G401 (cell line): ENCODE measurements around the gene DDIT4. TPM values are rescaled to one million over a fixed set of nuclear protein-coding genes. Genes with fewer than 3 reads are reported as not detected.

Source experiments
- DNase-seq: peaks from one replicate; pipeline ENCODE4 v3.0.0-alpha.2; 2015; ENCODE audit warnings: low spot score
- in situ Hi-C: cut with HindIII; loops from 2 replicates; pipeline ENCODE4 v1.10.0; 2016; ENCODE audit warnings: low sequenced_read_pairs, mixed read lengths
- total RNA-seq: library from RNA; depleted of rRNA; stranded (reverse); fragments of >200 nt; shearing (Covaris generic); gene quantifications from 2 replicates; pipeline ENCODE4 v1.2.3, GENCODE V29; 2014

DDIT4 gene
- total RNA-seq, 1 experiment from 2014 or later = 192 TPM

DNA sequence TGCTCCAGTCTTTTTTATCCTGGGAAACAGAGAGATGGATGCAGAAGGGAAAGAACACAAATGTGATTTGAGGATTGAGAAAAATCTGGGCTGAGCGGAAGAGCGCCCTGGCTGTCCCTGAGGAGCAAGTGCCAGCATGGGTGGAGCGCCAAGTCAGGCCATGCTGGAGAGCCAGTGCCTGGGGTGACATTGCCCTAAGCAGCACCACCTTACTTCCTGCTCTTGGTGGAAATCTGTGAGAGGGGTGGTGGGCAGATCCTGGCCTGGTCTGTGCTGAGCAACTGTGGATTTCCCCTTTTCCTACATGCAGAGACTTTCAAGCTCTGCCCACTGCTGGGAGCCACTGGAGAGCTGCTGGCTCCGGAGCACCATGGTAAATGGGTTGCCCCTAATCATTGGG lies 36.9 kb downstream of the DDIT4 start:
- in situ Hi-C loops = loop anchor here (5.0 kb wide), 1 partner anchor 33 kb away; no protein-coding TSS in a partner anchor
- DNase-seq = peak; percentile 77

DNA sequence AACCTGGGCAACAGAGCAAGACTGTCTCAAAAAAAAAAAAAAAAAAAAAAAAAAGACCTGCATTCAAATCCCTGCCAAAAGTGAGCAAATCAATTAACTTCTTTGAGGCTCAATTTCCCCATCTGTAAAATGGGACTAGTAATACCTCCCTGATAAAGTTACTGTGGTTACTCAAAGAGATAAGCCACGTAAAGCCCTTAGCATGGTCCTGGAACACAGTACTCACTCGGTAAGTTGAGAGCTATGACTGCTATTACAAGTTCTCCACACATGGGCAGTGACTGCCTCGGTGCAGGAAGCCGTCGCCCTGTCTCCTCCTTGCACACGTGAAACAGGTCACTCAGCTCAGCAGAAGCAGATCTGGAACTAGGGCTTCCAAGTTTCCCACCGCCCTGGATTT lies 37.9 kb downstream of the DDIT4 start:
- in situ Hi-C loops = loop anchor here (5.0 kb wide), 1 partner anchor 34 kb away; no protein-coding TSS in a partner anchor
- no peak for DNase-seq

DNA sequence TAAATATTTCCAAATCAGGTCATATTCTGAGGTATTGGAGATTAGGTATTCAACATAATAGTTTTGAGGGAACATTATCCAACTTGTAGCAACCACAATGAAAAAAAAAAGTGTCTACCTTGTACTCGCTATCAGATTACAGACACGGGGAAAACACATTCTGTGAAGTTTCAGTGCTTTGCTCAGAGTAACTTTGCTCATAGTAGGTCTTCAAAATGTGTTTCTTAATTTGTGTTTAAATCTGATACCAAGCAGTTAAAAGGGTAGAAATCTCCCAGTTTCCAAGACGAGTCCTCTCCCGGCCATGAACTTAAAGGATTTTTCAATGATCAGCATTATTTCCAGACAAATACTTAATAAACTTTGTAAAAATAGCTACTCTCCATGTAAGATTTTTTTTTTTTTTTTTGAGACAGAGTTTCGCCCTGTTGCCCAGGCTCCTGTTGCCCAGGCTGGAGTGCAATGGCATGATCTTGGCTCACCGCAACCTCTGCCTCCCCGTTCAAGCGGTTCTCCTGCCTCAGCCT lies 39.2 kb downstream of the DDIT4 start:
- in situ Hi-C loops = loop anchor here (5.0 kb wide), 1 partner anchor 36 kb away; no protein-coding TSS in a partner anchor
- DNase-seq = no peak

- in situ Hi-C loops = loop anchor here (5.0 kb wide), 1 partner anchor 37 kb away; no protein-coding TSS in a partner anchor
- DNase-seq = no peak
Measured at GRCh38 chr10:72314263-72314662, 40.5 kb downstream of the DDIT4 start.

- in situ Hi-C loops = no loop called here
- peak; percentile 18 for DNase-seq
Measured at GRCh38 chr10:72315054-72315453, 41.3 kb downstream of the DDIT4 start.

- peak; percentile 82 for DNase-seq
- in situ Hi-C loops = no loop called here
Measured at GRCh38 chr10:72315611-72316385, 42.1 kb downstream of the DDIT4 start.

DNA sequence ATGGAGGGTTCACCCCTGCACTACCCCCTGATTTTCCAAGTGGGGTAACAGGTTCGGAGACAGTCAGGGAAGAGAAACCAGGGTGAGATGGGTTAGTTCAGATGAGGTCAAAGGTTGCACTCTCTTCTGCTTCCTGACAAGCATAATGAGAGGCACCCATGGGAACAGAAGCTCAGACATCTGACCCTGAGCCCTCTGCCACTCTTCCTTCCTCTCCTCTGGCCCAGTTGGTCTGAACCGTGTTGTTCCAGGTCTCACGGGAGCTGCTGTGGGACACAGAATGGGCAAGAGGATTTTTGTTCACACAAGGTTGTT lies 42.6 kb downstream of the DDIT4 start:
- in situ Hi-C loops = no loop called here
- no peak for DNase-seq

DNA sequence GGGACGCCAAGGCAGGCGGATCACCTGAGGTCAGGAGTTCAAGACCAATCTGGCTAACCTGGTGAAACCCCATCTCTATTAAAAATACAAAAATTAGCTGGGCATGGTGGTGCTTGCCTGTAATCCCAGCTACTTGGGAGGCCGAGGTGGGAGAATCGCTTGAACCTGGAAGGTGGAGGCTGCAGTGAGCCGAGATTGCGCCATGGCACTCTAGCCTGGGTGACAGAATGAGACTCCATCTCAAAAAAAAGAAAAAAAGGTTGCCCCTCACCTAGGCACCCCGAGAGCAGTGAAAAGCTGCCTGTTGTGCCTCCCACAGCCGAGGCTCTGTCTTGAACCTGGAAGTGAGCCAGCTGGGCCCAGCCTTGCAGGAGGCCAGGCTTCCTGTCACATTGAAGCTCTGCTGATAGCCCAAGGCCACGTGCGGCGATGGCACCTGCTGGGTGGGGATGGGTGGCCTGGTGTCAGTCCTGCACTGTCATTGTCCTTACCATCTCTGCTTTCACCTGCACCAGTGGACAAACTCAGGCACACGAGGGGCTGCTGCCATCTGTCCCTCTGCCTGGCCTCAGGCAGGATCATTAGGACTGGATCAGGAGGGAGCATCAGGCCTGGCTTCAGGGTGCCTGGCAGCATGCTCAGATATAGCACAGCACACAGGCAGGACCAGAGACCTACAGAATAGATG lies 43.2 kb downstream of the DDIT4 start:
- peak; percentile 54 for DNase-seq
- in situ Hi-C loops = no loop called here

DNA sequence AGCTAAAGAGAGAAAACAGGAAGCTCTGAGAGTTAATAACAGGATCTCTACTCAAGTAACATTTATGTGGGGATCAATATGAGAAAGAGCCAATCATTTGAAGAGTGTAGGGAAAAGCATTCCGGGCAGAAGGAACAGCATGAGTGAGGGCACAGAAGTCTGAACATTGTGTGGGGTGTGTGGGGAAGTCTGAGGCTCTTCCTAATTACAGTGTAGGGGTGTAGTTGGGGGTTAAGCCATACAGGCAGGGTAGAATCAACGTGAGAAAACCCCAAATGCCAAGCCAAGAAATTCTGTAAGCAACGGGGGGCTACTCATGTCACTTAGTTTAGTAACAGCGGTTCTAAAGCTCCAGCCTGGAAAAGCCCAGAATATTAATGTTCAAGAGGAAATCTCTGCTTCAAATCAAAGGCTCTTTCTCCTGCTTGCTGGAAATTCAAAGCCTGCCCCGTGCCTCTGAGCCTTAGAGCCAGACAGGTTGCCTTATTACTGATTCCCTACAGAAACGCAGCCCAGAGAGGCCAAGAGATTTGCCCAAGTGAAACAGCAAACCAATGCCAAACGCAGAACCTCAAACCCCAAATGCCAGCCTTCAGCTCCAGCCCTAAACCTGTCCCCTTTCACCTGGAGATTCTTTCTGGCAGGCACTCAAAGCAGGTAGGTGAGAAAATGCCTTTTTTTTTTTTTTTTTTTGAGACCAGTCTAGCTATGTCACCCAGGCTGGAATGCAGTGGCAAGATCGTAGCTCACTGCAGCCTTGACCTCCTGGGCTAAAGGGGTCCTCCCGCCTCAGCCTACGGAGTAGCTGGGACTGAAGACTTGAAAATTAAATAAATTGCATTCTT lies 44.9 kb downstream of the DDIT4 start:
- in situ Hi-C loops = no loop called here
- DNase-seq = peak; percentile 2

DNA sequence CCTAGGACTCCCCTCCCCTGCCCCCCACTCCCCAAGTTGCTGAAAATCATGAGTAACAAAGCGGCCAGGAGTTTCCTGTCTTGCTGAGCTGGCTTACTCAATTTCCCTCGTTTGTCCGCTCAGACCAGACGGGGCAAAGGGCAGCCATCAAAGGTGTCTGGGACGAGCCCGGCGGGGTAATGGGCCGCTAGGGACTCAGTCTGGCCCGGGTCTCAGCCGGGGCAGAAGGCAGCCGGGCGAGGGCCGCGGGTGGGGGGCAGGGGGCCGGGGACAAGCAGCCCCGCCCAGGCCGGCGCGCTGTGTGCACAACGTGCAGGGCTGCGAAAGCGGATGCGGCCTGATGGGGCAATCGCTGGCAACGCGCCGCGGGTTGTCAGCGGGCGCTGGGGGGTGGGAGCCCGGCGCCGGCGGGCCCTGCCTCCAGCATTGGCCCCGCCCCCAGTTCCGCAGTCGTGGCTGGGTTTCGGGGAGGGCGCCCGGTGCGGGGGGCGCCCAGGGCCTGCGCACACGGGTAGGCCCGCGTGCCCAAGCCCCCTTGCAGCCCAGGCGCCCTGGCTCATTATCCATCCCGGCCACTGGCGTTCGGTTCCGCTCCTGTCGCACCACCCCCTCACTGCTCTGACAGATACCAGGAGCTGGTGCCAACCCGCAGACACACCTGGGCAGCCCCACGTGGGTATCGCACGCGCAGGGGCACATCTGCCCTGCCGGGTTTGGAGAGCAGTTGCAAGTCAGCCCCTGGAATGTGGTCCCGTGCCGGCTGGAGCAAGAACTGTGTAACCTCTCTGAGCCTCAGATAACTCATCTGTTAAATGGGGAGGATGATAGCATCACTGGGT lies 45.9 kb downstream of the DDIT4 start:
- in situ Hi-C loops = no loop called here
- peak; percentile 47 for DNase-seq

- DNase-seq = peak; percentile 70
- in situ Hi-C loops = no loop called here
Measured at GRCh38 chr10:72320676-72321247, 47.0 kb downstream of the DDIT4 start.

DNA sequence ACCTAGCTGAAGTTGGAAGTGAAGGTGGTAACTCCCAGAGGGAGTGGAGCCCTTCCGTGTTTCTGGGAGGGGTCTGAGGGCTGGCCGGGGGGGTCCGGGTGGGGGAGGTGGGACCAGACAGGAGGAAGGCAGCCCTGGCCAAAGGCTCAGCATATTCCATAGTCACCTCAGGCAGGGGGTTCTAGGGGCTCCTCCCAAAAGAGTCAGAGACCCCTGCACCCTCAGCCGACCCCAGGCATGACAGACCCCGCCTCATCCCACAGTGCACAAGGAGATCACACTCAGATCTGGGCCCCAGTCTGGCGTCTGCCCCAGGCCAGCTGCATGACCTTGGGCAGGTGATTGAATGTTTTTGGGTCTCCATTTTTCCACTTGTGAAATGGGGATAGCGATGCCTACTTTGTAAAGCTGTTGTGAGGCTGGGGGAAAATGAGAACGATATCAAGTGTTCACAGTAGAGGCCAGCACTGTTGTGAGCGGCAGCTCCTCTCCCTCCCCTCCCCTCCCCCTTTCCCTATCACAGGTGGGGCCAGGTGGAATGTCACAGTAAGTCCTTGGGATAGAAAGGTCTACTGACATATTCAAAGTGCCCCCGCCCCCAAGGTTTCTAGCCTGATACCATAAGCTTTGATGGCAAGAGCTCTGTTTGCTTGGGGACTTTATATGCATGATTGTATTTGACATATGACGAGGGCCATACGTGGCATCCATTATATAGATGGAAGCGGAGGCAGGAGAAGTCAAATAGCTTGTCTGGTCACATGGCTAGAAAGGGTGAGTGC lies 47.7 kb downstream of the DDIT4 start:
- in situ Hi-C loops = no loop called here
- DNase-seq = no peak

- no peak for DNase-seq
- in situ Hi-C loops = no loop called here
Measured at GRCh38 chr10:72322030-72322279, 48.2 kb downstream of the DDIT4 start.

- in situ Hi-C loops = no loop called here
Measured at GRCh38 chr10:72322280-72323058, 48.7 kb downstream of the DDIT4 start.

GRCh38 chr10:72323108-72323749 lies 49.5 kb downstream of the DDIT4 start:
- DNase-seq = no peak
- in situ Hi-C loops = no loop called here

More at GRCh38 chr10:72322280-72323058, 48.7 kb downstream of the DDIT4 start:
- no peak for DNase-seq

- in situ Hi-C loops = no loop called here
Measured at GRCh38 chr10:72323771-72324191, 50.1 kb downstream of the DDIT4 start.

More at GRCh38 chr10:72323771-72324191, 50.1 kb downstream of the DDIT4 start:
- DNase-seq = no peak
